GM12875 (cell line): ENCODE measurements around the gene CDH4.

Source experiments
- H3K4me3 ChIP-seq: one replicate; pipeline ENCODE4 v1.5.1; 2011; ENCODE audit warnings: low read depth, low read length, control low read depth
- TF ChIP-seq, protein P1 (sequence below): IDR thresholded peaks from 2 replicates; pipeline ENCODE4 v1.5.1; 2011; ENCODE audit warnings: low read depth, mild to moderate bottlenecking, control low read depth, inconsistent platforms, low read length, moderate library complexity, borderline replicate concordance; ENCODE audit not compliant: insufficient read depth

The CDH4 gene

DNA sequence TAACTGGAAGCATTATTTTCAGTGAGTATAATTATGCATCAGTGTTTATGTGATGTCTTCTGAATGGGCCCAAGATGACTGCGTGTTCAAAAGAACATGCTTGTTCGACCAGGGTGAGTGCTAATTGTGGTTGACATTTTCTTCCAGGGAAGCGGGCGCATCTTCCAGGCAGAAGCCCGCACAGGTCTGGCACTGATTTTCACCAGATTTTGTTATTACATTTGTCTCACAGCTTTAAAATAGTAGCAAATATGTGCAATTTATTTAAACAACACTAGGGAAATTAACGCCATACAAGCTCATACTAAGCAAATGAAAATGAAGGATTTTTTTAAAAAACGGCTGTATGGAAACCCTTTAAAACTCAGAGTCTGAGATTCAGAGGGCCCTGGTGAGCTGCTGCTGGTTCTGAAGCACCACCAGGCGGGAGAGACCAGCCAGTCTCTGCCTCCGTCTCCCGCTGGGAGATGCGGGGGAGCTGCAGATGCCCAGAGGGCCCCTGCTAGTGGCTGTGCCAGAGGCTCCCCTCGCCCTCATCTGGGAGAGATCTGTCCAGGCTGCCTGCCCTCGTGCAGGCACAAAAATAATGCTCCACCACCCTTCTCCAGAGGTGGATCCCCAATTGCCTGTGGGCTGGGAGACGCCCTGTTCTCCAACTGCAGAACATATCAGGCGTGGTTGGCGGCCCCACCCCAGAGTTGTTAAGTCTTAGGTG lies 516.7 kb downstream of the CDH4 start:
- TF ChIP-seq, protein P1, sequence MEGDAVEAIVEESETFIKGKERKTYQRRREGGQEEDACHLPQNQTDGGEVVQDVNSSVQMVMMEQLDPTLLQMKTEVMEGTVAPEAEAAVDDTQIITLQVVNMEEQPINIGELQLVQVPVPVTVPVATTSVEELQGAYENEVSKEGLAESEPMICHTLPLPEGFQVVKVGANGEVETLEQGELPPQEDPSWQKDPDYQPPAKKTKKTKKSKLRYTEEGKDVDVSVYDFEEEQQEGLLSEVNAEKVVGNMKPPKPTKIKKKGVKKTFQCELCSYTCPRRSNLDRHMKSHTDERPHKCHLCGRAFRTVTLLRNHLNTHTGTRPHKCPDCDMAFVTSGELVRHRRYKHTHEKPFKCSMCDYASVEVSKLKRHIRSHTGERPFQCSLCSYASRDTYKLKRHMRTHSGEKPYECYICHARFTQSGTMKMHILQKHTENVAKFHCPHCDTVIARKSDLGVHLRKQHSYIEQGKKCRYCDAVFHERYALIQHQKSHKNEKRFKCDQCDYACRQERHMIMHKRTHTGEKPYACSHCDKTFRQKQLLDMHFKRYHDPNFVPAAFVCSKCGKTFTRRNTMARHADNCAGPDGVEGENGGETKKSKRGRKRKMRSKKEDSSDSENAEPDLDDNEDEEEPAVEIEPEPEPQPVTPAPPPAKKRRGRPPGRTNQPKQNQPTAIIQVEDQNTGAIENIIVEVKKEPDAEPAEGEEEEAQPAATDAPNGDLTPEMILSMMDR = no peak
- no peak overlapping the region for H3K4me3 ChIP-seq

DNA sequence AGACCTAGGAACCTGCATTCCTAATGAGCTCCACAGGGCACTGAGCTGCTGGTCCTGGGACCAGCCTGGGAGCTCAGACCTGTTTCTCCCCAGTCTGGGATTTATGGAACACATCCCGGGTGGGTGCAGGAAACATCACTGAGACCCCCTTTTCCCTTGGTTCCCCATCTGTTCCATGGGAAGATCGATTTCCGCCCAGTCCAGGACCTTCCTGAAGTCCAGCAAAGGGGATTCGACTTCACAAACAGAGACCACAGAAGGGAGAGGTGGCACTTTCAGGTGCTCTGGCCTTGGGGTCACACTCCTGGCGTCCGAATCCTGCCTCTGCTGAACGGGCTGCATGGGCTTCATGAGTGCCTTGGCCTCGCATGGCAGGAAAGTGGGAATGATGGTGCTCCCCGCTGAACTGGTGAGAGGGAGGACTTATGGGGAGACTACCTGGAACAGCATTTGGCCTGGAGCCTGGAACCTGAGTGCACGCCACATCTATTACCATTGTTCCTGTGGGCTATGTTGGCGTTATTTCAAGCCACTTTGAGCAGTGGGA lies 517.3 kb downstream of the CDH4 start:
- TF ChIP-seq, protein P1 = no peak
- H3K4me3 ChIP-seq = no peak overlapping the region

DNA sequence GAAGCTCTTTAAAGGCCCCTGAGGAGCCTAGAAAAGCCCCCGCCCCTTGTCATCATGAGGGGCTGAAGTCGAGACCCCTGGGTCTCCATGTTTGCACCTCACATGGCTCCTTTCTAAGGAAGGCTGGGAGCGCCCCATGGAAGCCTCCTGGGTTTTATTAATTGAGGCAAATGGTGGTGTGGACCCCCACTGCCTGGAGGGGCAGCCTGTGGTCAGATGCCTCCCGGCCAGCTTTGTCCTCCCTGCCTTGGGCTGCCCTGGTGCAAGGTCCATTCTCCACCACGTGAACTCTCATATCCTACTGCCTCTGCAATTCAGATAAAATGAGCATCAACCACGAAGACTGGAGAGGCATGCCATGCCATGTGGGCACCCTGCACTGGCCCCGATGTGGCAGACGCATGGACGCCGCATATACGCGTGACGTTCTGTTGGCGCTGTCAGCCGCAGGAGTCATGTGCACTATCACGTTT lies 518.1 kb downstream of the CDH4 start:
- TF ChIP-seq, protein P1 = no peak
- H3K4me3 ChIP-seq = no peak overlapping the region

DNA sequence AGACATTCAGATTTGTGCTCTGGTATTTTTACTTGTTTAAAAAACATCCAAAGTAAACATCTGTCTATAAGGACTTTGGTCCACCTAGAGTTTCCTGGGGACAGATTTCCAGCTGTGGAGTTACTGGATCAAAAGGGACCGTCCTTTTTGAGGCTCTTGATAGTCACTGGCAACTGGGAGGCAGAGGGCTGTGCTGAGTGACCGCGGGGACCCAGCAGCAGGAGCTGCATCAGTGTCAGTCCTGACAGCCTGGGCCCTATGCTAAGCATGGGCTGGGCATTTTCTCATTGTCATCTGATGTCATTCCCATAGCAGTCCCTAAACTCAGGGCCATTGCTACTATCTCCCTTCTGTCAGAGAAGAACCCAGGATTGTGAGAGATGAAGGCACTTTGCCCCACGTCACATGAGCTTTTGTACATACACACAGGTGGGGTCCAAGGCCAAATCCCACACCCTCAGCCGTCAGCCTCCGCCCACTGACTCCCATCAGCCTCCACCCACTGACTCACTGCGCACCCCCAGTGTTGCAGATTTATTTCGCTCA lies 519.8 kb downstream of the CDH4 start:
- TF ChIP-seq, protein P1 = no peak
- no peak overlapping the region for H3K4me3 ChIP-seq

DNA sequence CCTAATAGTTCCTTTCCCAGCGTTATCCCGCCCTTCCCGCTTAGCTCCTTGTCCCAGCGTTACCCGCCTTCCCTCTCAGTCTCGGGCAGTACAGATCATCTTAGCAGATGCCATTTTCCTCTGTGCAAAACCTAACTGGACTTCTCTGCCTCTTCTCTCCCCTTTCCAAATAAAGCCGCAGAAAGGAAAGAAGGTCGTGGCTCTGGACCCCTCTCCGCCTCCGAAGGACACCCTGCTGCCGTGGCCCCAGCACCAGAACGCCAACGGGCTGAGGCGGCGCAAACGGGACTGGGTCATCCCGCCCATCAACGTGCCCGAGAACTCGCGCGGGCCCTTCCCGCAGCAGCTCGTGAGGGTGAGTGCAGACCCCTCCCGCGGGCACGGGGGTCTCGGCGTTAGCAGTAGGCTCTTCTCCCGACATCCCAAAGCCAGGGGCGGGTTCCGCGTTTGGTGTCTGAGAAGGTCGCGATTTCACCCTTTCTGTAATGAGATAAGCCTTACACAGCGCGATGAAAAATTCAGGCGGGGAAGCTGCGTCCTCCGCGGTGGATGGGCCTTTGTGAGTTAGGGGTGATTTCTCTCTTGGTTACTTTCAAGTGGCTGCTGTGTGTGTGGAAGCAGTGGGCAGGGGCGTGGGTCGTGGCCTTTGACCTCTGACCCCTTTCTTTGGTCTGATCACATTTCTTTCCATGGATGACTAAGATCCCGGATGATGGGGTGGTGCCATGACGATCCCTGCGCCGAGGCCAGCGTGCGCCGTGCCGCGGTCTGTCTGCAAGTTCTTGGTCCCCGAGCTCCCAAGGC lies 521.0 kb downstream of the CDH4 start:
- TF ChIP-seq, protein P1 = no peak

DNA sequence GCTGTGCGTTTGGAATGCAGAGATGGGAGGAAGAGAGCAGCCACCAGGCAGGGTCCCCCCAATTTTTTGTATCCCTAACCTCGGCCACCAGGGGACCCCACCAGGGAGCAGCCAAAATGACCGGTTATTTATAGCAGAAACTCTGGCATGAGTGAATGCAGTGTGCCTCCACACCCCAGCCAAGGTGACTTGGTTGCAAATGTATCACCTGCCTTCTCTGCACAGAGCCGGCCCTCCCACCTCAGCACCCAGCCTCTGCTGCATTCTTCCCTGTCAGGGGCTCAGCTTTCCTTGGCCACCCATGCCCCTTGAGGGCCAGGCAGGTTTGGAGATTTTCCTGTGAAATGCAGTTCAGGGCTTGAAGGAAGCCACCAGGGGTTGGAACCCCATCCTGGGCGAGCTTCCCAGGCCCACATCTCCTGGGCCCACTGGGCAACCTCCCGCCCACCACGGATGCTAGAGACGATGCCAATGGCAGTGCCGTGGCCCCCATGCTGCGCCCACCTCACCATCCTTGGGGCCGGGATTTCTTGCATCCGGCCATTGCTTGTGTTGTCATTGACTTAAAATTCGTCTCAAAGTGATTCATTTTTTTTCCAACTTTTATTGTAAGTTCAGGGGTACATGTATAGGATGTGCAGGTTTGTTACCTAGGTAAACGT lies 522.0 kb downstream of the CDH4 start:
- no peak overlapping the region for H3K4me3 ChIP-seq
- TF ChIP-seq, protein P1 = no peak

More for the DNA sequence above, 521.0 kb downstream of the CDH4 start:
- no peak overlapping the region for H3K4me3 ChIP-seq
